Measurements from ENCODE around the gene AOC3. TPM values are rescaled to one million over a fixed set of nuclear protein-coding genes. Genes with fewer than 3 reads are reported as not detected.

AOC3 gene
- polyA plus RNA-seq, 1 donor from 2014 or later = 0.35 TPM

- Histone ChIP-seq H3K4me2 (ENCODE audit: low read length) (no peak within 1 kb of the TSS), H3K9me3 (ENCODE audit: low read length) (no peaks in the 10 kb centered on the region), H3K9me2 (ENCODE audit: insufficient read depth, low read length) (no peaks in the 10 kb centered on the region), H3K27ac (ENCODE audit: low read length) (no peak within 1 kb of the TSS), H4K20me1 (ENCODE audit: insufficient read depth) (no peaks in the 10 kb centered on the region), H3K27me3 (ENCODE audit: insufficient read depth, low read depth, low read length) (no peaks in the 10 kb centered on the region), H3K9ac (ENCODE audit: low read length) (no peak within 1 kb of the TSS), H3K4me3 (ENCODE audit: low read length) (no peak within 1 kb of the TSS), H3K79me2 (replicated peaks; ENCODE audit: insufficient read depth, low read length) (no peaks in the 10 kb centered on the region), H3K36me3 (ENCODE audit: insufficient read depth, low read length) (no peaks in the 10 kb centered on the region), H3F3A (ENCODE audit: insufficient read depth, low read length, poor library complexity, severe bottlenecking) (no peaks in the 10 kb centered on the region), H2AFZ (ENCODE audit: low read depth, low read length) (no peak within 1 kb of the TSS)
- no peak for TF ChIP-seq REST (IDR thresholded peaks at IDR 0.05; ENCODE audit: borderline replicate concordance)
- TF ChIP-seq POLR2AphosphoS5 (IDR thresholded peaks at IDR 0.05) = no peak
- TF ChIP-seq MXI1 (conservative IDR thresholded peaks at IDR 0.05; ENCODE audit: poor library complexity, severe bottlenecking) = no peak
- TF ChIP-seq SMC3 (conservative IDR thresholded peaks at IDR 0.05; ENCODE audit: poor library complexity) = no peak
- no peak for TF ChIP-seq EP300 (conservative IDR thresholded peaks at IDR 0.05; ENCODE audit: poor library complexity, severe bottlenecking)
- TF ChIP-seq TAF1 (IDR thresholded peaks at IDR 0.05; ENCODE audit: low read depth) = no peak
- TF ChIP-seq EZH2 (IDR thresholded peaks at IDR 0.05; ENCODE audit: borderline replicate concordance, insufficient read depth, low read length, poor library complexity, severe bottlenecking) = no peak
- TF ChIP-seq, protein P1, sequence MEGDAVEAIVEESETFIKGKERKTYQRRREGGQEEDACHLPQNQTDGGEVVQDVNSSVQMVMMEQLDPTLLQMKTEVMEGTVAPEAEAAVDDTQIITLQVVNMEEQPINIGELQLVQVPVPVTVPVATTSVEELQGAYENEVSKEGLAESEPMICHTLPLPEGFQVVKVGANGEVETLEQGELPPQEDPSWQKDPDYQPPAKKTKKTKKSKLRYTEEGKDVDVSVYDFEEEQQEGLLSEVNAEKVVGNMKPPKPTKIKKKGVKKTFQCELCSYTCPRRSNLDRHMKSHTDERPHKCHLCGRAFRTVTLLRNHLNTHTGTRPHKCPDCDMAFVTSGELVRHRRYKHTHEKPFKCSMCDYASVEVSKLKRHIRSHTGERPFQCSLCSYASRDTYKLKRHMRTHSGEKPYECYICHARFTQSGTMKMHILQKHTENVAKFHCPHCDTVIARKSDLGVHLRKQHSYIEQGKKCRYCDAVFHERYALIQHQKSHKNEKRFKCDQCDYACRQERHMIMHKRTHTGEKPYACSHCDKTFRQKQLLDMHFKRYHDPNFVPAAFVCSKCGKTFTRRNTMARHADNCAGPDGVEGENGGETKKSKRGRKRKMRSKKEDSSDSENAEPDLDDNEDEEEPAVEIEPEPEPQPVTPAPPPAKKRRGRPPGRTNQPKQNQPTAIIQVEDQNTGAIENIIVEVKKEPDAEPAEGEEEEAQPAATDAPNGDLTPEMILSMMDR (IDR thresholded peaks at IDR 0.05; ENCODE audit: poor library complexity, severe bottlenecking) = no peak
- TF ChIP-seq RAD21 (conservative IDR thresholded peaks at IDR 0.05) = no peak
Measured at GRCh38 chr17:42900460-42901331, 49.7 kb downstream of the AOC3 start, which contains the start of gene G6PC1. G6PC1 (plus strand) TSS chr17:42900799; CDS start chr17:42900877, 78 bp downstream.

DNA sequence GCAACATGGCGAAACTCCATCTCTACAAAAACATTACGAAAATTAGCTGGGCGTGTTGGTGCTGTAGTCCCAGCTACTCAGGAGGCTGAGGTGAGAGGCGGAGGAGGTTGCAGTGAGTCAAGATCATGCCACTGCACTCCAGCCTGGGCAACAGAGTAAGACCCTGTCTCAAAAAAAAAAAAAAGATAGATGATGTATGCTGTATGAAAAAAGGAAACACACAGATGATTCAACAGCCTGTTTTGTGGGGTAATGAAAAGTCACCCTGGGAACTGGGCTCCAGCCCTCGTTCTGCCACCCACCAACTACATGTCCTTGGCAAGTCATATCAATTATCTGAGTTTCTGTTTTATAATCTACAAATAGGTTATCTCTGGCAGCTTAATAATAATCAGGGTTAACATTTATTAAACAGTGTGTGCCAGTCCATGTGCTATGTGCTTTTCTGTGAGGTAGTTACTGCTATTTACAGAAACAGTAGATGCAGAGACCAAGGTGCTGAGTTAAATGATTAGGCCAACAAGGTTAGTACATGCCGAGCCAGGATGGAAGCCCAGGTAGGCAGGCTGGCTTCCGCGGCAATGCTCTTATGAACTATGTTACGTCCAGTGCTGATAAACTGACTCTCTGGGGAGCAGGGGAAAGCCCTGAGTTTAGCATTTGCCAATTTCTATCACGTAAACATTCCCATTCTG, 50.7 kb downstream of the AOC3 start:
- TF ChIP-seq EP300 (conservative IDR thresholded peaks at IDR 0.05; ENCODE audit: poor library complexity, severe bottlenecking) (no peak), MXI1 (conservative IDR thresholded peaks at IDR 0.05; ENCODE audit: poor library complexity, severe bottlenecking) (no peak), POLR2AphosphoS5 (IDR thresholded peaks at IDR 0.05) (no peak), RAD21 (conservative IDR thresholded peaks at IDR 0.05) (no peak), EZH2 (IDR thresholded peaks at IDR 0.05; ENCODE audit: borderline replicate concordance, insufficient read depth, low read length, poor library complexity, severe bottlenecking) (no peak), SMC3 (conservative IDR thresholded peaks at IDR 0.05; ENCODE audit: poor library complexity) (no peak)
- TF ChIP-seq, protein P1 (IDR thresholded peaks at IDR 0.05; ENCODE audit: poor library complexity, severe bottlenecking) = no peak
- Histone ChIP-seq H3K4me2 (ENCODE audit: low read length) (no peak overlapping the region), H3K27ac (ENCODE audit: low read length) (no peak overlapping the region)

More for the DNA sequence above, 50.7 kb downstream of the AOC3 start:
- H3K9me3 ChIP-seq (ENCODE audit: low read length) = no peaks in the 10 kb centered on the region
- no peaks in the 10 kb centered on the region for H3K27me3 ChIP-seq (ENCODE audit: insufficient read depth, low read depth, low read length)
- no peaks in the 10 kb centered on the region for H3K9me2 ChIP-seq (ENCODE audit: insufficient read depth, low read length)
- no peak overlapping the region for H2AFZ ChIP-seq (ENCODE audit: low read depth, low read length)
- H4K20me1 ChIP-seq (ENCODE audit: insufficient read depth) = no peaks in the 10 kb centered on the region
- H3K9ac ChIP-seq (ENCODE audit: low read length) = no peak overlapping the region
- no peaks in the 10 kb centered on the region for H3F3A ChIP-seq (ENCODE audit: insufficient read depth, low read length, poor library complexity, severe bottlenecking)
- no peaks in the 10 kb centered on the region for H3K36me3 ChIP-seq (ENCODE audit: insufficient read depth, low read length)
- no peak overlapping the region for H3K4me3 ChIP-seq (ENCODE audit: low read length)
- no peaks in the 10 kb centered on the region for H3K79me2 ChIP-seq (replicated peaks; ENCODE audit: insufficient read depth, low read length)
